CD4-positive, alpha-beta T cell treated with Interleukin-1 beta for 1 hour (primary cell): Measurements from ENCODE around the gene DPH6.

Experiments
- DNase-seq, 2 donors: peaks; one replicate each; pipeline ENCODE4 v3.0.0-alpha.2; 2020 to 2022

Gene DPH6

GRCh38 chr15:35323141-35323540, 222.8 kb downstream of the DPH6 start:
- DNase-seq, result no peak

DNA sequence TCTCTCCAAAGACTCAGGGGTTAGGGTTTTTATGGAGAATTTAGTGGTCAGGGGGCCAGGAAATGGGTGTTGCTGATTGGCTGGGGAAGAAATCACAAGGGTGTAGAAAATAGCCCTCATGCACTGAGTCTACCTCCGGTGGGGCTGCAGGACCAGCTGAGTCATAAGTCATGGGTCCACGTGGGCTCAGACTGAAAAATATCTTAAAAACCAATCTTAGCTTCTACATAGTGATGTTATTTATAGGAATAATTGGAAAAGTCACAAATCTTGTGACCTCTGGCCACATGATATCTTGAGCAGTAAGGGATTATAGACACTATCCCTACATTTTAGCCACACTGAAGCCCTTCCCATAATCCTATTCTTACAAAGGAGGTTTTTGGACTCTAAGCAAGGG, 224.0 kb downstream of the DPH6 start:
- DNase-seq, result no peak

DNA sequence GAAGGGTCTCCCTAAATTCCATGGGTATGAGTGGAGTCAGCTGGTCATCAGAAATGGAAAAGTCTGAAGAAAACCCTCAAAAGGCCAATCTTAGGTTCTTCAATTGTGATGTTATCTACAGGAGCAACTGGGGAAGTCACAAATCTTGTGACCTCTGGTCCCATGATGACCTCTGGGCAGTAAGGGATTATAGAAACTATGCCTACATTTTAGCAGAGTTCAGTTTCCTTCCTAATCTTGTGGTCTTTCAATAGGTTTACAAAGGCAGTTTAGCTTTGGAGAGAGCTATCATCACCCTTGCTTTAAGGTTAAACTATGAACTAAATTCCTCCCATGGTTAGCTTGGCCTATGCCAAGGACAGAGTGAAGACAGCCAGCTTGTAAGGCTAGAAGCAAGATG, 225.1 kb downstream of the DPH6 start:
- no peak for DNase-seq
